Measurements from ENCODE around the gene SNX8.

SNX8 gene

GRCh38 chr7:2204446-2204845, 109.8 kb downstream of the SNX8 start:
- DNase-seq (ENCODE audit: low spot score): no peak
- TF ChIP-seq, protein P1, sequence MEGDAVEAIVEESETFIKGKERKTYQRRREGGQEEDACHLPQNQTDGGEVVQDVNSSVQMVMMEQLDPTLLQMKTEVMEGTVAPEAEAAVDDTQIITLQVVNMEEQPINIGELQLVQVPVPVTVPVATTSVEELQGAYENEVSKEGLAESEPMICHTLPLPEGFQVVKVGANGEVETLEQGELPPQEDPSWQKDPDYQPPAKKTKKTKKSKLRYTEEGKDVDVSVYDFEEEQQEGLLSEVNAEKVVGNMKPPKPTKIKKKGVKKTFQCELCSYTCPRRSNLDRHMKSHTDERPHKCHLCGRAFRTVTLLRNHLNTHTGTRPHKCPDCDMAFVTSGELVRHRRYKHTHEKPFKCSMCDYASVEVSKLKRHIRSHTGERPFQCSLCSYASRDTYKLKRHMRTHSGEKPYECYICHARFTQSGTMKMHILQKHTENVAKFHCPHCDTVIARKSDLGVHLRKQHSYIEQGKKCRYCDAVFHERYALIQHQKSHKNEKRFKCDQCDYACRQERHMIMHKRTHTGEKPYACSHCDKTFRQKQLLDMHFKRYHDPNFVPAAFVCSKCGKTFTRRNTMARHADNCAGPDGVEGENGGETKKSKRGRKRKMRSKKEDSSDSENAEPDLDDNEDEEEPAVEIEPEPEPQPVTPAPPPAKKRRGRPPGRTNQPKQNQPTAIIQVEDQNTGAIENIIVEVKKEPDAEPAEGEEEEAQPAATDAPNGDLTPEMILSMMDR (IDR thresholded peaks at IDR 0.05; ENCODE audit: extremely low read depth, missing control alignments): no peak

DNA sequence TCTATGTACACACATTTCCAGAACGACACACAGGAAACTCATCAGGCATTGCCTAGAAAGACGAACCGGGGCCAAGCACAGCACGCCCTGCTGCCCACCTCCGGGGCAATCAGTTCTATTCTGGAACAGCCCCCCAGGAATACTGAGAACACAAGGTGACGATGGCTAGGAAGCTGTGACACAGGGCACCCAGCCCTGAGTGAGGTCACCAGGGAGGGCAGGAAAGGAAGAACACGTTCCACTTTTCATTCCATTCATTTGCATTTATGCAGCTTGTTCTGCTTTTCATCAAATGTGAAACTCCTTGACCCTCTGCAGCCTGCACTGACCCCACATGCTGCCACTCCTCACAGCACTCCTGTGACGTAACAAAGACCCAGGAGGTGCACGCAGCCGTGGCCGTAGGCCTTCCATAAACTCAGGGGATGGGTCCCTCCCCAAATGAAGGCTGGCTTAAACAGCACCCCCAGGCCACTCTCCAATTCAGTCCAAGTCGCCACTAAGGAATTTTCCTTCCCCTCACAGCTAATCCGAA, 110.4 kb downstream of the SNX8 start:
- TF ChIP-seq, protein P1 (IDR thresholded peaks at IDR 0.05; ENCODE audit: extremely low read depth, missing control alignments): no peak
- DNase-seq (ENCODE audit: low spot score): no peak

DNA sequence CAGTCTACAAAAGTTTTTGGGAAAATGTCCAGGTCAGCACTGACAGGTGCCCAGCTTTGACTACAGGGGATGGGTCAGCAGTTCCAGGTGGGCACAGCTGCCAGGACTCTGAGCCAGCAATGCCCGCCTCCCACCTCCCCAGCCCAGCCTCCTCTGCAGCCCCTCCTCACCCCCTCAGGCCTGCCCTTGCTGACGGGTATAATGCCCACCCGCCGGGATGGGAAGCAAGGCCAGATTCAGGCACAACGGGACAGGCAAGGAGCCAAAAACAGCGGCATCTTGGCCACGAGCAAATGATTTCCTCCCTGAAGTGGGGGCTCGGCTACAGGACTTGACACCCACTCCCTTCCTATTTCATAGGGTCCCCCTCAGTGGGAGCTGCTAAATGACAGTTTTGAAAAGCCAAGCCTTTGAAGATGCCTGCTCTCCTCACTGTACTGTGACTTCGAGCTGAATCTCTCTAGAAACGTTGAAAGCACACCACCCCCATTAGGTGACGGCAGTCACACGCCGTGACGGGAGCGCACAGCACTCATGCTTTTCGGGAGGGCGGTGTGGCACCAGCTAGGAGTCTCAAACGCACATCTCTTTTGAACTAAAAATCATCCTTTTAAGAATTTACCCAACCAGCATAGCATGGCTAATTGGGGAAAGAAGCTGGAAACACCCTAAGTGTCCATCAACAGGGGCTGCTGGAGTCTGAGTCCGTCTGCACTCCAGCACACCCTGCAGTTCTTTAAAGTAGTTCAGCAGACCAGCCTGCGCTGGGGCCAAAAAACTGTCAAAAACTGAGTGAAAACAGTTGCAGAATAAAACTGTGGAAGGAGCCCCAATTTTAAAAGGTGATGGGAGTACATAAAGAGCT, 111.1 kb downstream of the SNX8 start:
- TF ChIP-seq, protein P1 (IDR thresholded peaks at IDR 0.05; ENCODE audit: extremely low read depth, missing control alignments): no peak
- DNase-seq (ENCODE audit: low spot score): no peak

DNA sequence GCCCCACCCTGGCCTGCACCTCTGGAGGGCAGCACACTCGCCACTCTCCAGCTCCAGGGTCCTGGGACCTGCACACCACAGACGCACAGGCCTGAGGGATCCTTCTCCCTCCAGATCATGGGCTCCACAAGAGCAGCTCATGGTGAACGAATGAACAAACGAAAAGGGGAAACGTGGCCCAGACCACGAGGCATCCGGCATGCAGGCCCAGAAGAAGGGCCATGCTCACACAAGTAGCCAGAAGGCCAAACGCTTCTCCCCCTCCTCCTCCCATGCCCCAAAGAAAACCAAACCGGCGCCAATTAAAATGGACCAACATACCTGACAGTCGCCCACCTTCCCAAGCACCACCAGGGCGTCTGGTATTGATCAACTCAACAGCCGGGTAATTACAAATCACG, 111.9 kb downstream of the SNX8 start:
- TF ChIP-seq, protein P1 (IDR thresholded peaks at IDR 0.05; ENCODE audit: extremely low read depth, missing control alignments): no peak
- no peak for DNase-seq (ENCODE audit: low spot score)
